ENCODE measurements around the gene COMT. TPM values are rescaled to one million over a fixed set of nuclear protein-coding genes. Genes with fewer than 3 reads are reported as not detected.

Gene COMT
- total RNA-seq, 1 donor: 288 TPM

- Histone ChIP-seq H3K27ac (ENCODE audit: low read depth, low read length) (no peak overlapping the region), H3K4me1 (ENCODE audit: insufficient read depth, low read length) (peaks cover 32% of the 10 kb centered on the region)
Observed at GRCh38 chr22:19987394-19988306, 46.1 kb downstream of the COMT start.

GRCh38 chr22:19988331-19988808, 46.8 kb downstream of the COMT start:
- peaks cover 15% of the 10 kb centered on the region for H3K79me2 ChIP-seq (ENCODE audit: insufficient read depth, low read length)
- TF ChIP-seq CTCF (IDR thresholded peaks at IDR 0.05; ENCODE audit: extremely low read depth, low read depth, low read length): no peak
- peaks cover 27% of the 10 kb centered on the region for H4K20me1 ChIP-seq (ENCODE audit: insufficient read depth, low read length)
- H3K4me2 ChIP-seq (ENCODE audit: insufficient read depth, low read length): no peak overlapping the region
- peak; percentile 77 for DNase-seq (ENCODE audit: insufficient read length, low spot score, missing footprints)
- no peak overlapping the region for H3K4me3 ChIP-seq (ENCODE audit: insufficient read depth, low read length)
- no peaks in the 10 kb centered on the region for H3K9me3 ChIP-seq (ENCODE audit: low read depth, low read length)
- no peak overlapping the region for H2AFZ ChIP-seq (ENCODE audit: low read length)
- no peak overlapping the region for H3K27ac ChIP-seq (ENCODE audit: low read depth, low read length)
- no peaks in the 10 kb centered on the region for H3K36me3 ChIP-seq (ENCODE audit: insufficient read depth, low read length)
- no peaks in the 10 kb centered on the region for H3K27me3 ChIP-seq (ENCODE audit: insufficient read depth, low read length)
- peaks cover 34% of the 10 kb centered on the region for H3K4me1 ChIP-seq (ENCODE audit: insufficient read depth, low read length)

More at GRCh38 chr22:19987394-19988306, 46.1 kb downstream of the COMT start:
- no peak for DNase-seq (ENCODE audit: insufficient read length, low spot score, missing footprints)
- Histone ChIP-seq H3K4me3 (ENCODE audit: insufficient read depth, low read length) (no peak overlapping the region), H3K27me3 (ENCODE audit: insufficient read depth, low read length) (no peaks in the 10 kb centered on the region), H3K79me2 (ENCODE audit: insufficient read depth, low read length) (peaks cover 17% of the 10 kb centered on the region), H3K36me3 (ENCODE audit: insufficient read depth, low read length) (no peaks in the 10 kb centered on the region), H2AFZ (ENCODE audit: low read length) (no peak overlapping the region), H3K4me2 (ENCODE audit: insufficient read depth, low read length) (no peak overlapping the region), H3K9me3 (ENCODE audit: low read depth, low read length) (no peaks in the 10 kb centered on the region), H4K20me1 (ENCODE audit: insufficient read depth, low read length) (peaks cover 33% of the 10 kb centered on the region)
- no peak for TF ChIP-seq CTCF (IDR thresholded peaks at IDR 0.05; ENCODE audit: extremely low read depth, low read depth, low read length)

GRCh38 chr22:19988965-19989724, 47.6 kb downstream of the COMT start:
- TF ChIP-seq CTCF (IDR thresholded peaks at IDR 0.05; ENCODE audit: extremely low read depth, low read depth, low read length): no peak
- Histone ChIP-seq H3K27ac (ENCODE audit: low read depth, low read length) (no peak overlapping the region), H3K4me2 (ENCODE audit: insufficient read depth, low read length) (no peak overlapping the region), H3K79me2 (ENCODE audit: insufficient read depth, low read length) (peaks cover 14% of the 10 kb centered on the region), H3K4me1 (ENCODE audit: insufficient read depth, low read length) (peaks cover 29% of the 10 kb centered on the region), H4K20me1 (ENCODE audit: insufficient read depth, low read length) (peaks cover 19% of the 10 kb centered on the region), H2AFZ (ENCODE audit: low read length) (no peak overlapping the region), H3K27me3 (ENCODE audit: insufficient read depth, low read length) (no peaks in the 10 kb centered on the region), H3K4me3 (ENCODE audit: insufficient read depth, low read length) (no peak overlapping the region), H3K36me3 (ENCODE audit: insufficient read depth, low read length) (no peaks in the 10 kb centered on the region), H3K9me3 (ENCODE audit: low read depth, low read length) (no peaks in the 10 kb centered on the region)
- DNase-seq (ENCODE audit: insufficient read length, low spot score, missing footprints): peak; percentile 77

GRCh38 chr22:19989725-19990067, 48.1 kb downstream of the COMT start:
- H3K4me3 ChIP-seq (ENCODE audit: insufficient read depth, low read length): no peak overlapping the region
- H3K9me3 ChIP-seq (ENCODE audit: low read depth, low read length): no peaks in the 10 kb centered on the region
- no peak overlapping the region for H3K27ac ChIP-seq (ENCODE audit: low read depth, low read length)
- H3K36me3 ChIP-seq (ENCODE audit: insufficient read depth, low read length): no peaks in the 10 kb centered on the region
- no peak for TF ChIP-seq CTCF (IDR thresholded peaks at IDR 0.05; ENCODE audit: extremely low read depth, low read depth, low read length)
- no peaks in the 10 kb centered on the region for H3K27me3 ChIP-seq (ENCODE audit: insufficient read depth, low read length)
- DNase-seq (ENCODE audit: insufficient read length, low spot score, missing footprints): peak; percentile 79
- no peak overlapping the region for H3K4me2 ChIP-seq (ENCODE audit: insufficient read depth, low read length)
- H3K79me2 ChIP-seq (ENCODE audit: insufficient read depth, low read length): peaks cover 11% of the 10 kb centered on the region
- peaks cover 26% of the 10 kb centered on the region for H3K4me1 ChIP-seq (ENCODE audit: insufficient read depth, low read length)
- H2AFZ ChIP-seq (ENCODE audit: low read length): no peak overlapping the region
- H4K20me1 ChIP-seq (ENCODE audit: insufficient read depth, low read length): peaks cover 15% of the 10 kb centered on the region

All from osteoblast (primary cell).